GM23248 (cell line): ENCODE data around the gene NAPG. TPM values are rescaled to one million over a fixed set of nuclear protein-coding genes. Genes with fewer than 3 reads are reported as not detected.
"Not testable (repeated sequence)": the region's sequence is repeated elsewhere in the genome, so short reads cannot be mapped to it uniquely, and the experiment has no call there.

Experiments
- DNase-seq: peaks from one replicate; pipeline ENCODE4 v3.0.0-alpha.2; 2015
- H2AFZ ChIP-seq: fragments of 200-600 bp; sonication (generic); 2 replicates; pipeline ENCODE4 v1.6.1; 2016; ENCODE audit warnings: antibody characterized with exemption
- H3F3A ChIP-seq: fragments of 200-600 bp; sonication (generic); 2 replicates; pipeline ENCODE4 v1.6.1; 2016; ENCODE audit warnings: mild to moderate bottlenecking, antibody characterized with exemption, mixed run types; ENCODE audit not compliant: insufficient read depth
- H3K27ac ChIP-seq: fragments of 200-600 bp; sonication (generic); 2 replicates; pipeline ENCODE4 v1.5.1; 2016; ENCODE audit warnings: mild to moderate bottlenecking
- H3K27me3 ChIP-seq: fragments of 200-600 bp; sonication (generic); replicated peaks from 2 replicates; pipeline ENCODE4 v1.6.1; 2016; ENCODE audit warnings: mild to moderate bottlenecking; ENCODE audit not compliant: insufficient read depth
- H3K36me3 ChIP-seq: fragments of 200-600 bp; sonication (generic); 2 replicates; pipeline ENCODE4 v1.6.1; 2016; ENCODE audit warnings: low read depth, mild to moderate bottlenecking
- H3K4me1 ChIP-seq: fragments of 200-600 bp; sonication (generic); 2 replicates; pipeline ENCODE4 v1.6.1; 2016; ENCODE audit warnings: mild to moderate bottlenecking; ENCODE audit not compliant: insufficient read depth
- H3K4me2 ChIP-seq: fragments of 200-600 bp; sonication (generic); one replicate; pipeline ENCODE4 v1.6.1; 2016; ENCODE audit warnings: mild to moderate bottlenecking; ENCODE audit not compliant: unreplicated experiment
- H3K4me3 ChIP-seq: fragments of 200-600 bp; sonication (generic); 2 replicates; pipeline ENCODE4 v1.5.1; 2016; ENCODE audit warnings: mild to moderate bottlenecking
- H3K79me2 ChIP-seq: fragments of 200-600 bp; sonication (generic); 2 replicates; pipeline ENCODE4 v1.6.1; 2016; ENCODE audit warnings: mild to moderate bottlenecking; ENCODE audit not compliant: insufficient read depth
- H3K9ac ChIP-seq: fragments of 200-600 bp; sonication (generic); 2 replicates; pipeline ENCODE4 v1.6.1; 2016; ENCODE audit warnings: mild to moderate bottlenecking
- H3K9me2 ChIP-seq: fragments of 200-600 bp; sonication (generic); 2 replicates; pipeline ENCODE4 v1.6.1; 2016; ENCODE audit warnings: mixed run types, mild to moderate bottlenecking, moderate library complexity; ENCODE audit not compliant: insufficient read depth
- H3K9me3 ChIP-seq: fragments of 200-600 bp; sonication (generic); one replicate; pipeline ENCODE4 v1.6.1; 2017; ENCODE audit warnings: low read depth
- H4K20me1 ChIP-seq: fragments of 200-600 bp; sonication (generic); 2 replicates; pipeline ENCODE4 v1.6.0; 2016; ENCODE audit not compliant: insufficient read depth
- EZH2 ChIP-seq: fragments of 200-600 bp; sonication (generic); IDR thresholded peaks from 2 replicates; pipeline ENCODE4 v1.6.1; 2018; ENCODE audit warnings: antibody characterized with exemption, mild to moderate bottlenecking; ENCODE audit not compliant: insufficient read depth, poor library complexity, severe bottlenecking
- EZH2phosphoT487 ChIP-seq: fragments of 200-600 bp; sonication (generic); IDR thresholded peaks from 2 replicates; pipeline ENCODE4 v1.6.1; 2018; ENCODE audit warnings: antibody characterized with exemption, moderate library complexity, mild to moderate bottlenecking, low read depth; ENCODE audit not compliant: insufficient read depth
- WGBS, 2 experiments: methylation state at CpG; one replicate each; pipeline ENCODE4 v1.1.6; 2015 to 2017; ENCODE audit warnings: low lambda C conversion rate in 2 of 2, low coverage in 1 of 2; ENCODE audit errors: missing lambda C conversion rate in 2 of 2; 5-methylcytosine and 5-hydroxymethylcytosine counted together
- in situ Hi-C: fragments of 300-500 bp; cut with MboI; formaldehyde crosslinking; loops from 2 replicates; pipeline ENCODE4 v1.15.0; 2020
- polyA plus RNA-seq: library from polyadenylated mRNA; unstranded; fragments of >200 nt; fragmentation: Nextera tagmentation; extraction: Ambion mirVana; gene quantifications from 2 replicates; pipeline ENCODE4 v1.2.1, GENCODE V29; 2016
- total RNA-seq: library from RNA; depleted of rRNA; stranded (reverse); fragments of >200 nt; shearing (Covaris generic); gene quantifications from 2 replicates; pipeline ENCODE4 v1.2.3, GENCODE V29; 2014

Gene NAPG
- total and polyA plus RNA-seq, 2 experiments from 2014 or later, result 24.5 to 33.6 TPM

DNA sequence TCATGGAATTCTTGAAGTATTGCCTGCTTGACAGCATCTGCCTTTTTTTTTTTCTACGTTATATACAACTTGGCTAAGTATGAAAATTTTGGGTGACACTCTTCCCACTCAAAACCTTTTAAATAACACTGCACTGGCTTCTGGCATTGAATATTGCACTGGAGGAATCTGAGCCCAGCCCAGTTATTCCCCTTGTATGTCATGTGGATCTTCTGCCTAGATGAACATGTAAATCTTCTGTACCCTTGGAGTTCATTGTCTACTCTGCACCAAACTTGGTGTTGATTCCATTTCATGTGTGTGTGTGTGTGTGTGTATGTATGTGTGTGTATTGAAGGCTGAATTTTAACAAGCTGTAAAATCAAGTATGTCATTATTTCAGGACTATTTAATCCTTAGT is 59.4 kb downstream of the NAPG start:
- no peak overlapping the region for H3K4me3 ChIP-seq
- no peaks in the 10 kb centered on the region for H3K27me3 ChIP-seq
- no peak overlapping the region for H3K27ac ChIP-seq
- no peaks in the 10 kb centered on the region for H3F3A ChIP-seq
- no peak for DNase-seq
- no peaks in the 10 kb centered on the region for H3K79me2 ChIP-seq
- H3K36me3 ChIP-seq, result no peaks in the 10 kb centered on the region
- no peaks in the 10 kb centered on the region for H3K4me1 ChIP-seq
- no peaks in the 10 kb centered on the region for H3K9me3 ChIP-seq
- TF ChIP-seq EZH2 (no peak), EZH2phosphoT487 (no peak)
- WGBS, 2 experiments, result 22 to 34% methylated on average over 1 of the region's 1 CpG
- no peaks in the 10 kb centered on the region for H3K9me2 ChIP-seq
- H3K9ac ChIP-seq, result no peak overlapping the region
- no peak overlapping the region for H2AFZ ChIP-seq
- no peaks in the 10 kb centered on the region for H4K20me1 ChIP-seq
- in situ Hi-C loops, result no loop called here
- H3K4me2 ChIP-seq, result no peak overlapping the region

DNA sequence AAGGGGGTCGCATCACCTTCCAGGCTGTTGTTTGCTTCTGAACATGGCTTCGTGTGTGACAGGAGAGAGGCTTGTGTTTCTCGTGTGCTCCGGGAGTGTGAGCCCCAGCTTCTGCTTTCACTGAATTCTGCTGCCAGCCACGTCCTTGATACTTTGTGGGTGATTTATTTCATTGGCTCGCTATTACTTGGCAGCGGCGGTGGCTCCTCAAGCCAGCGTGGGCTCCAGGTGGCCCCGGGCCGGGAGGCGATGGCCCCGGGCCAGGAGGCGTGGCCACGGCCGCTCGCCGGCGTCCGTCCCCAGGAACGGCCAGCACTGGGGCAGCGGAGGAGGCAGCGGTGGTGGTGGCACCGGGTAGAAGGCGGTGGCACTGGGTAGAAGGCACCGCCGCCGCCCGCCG is 63.1 kb downstream of the NAPG start:
- Histone ChIP-seq H3K4me2 (no peak overlapping the region), H3K9ac (no peak overlapping the region), H3K27me3 (no peaks in the 10 kb centered on the region), H3K4me3 (no peak overlapping the region), H3K36me3 (no peaks in the 10 kb centered on the region), H3K4me1 (no peaks in the 10 kb centered on the region), H3F3A (no peaks in the 10 kb centered on the region), H4K20me1 (no peaks in the 10 kb centered on the region), H3K9me3 (no peaks in the 10 kb centered on the region), H3K9me2 (no peaks in the 10 kb centered on the region), H3K79me2 (no peaks in the 10 kb centered on the region), H2AFZ (no peak overlapping the region), H3K27ac (no peak overlapping the region)
- in situ Hi-C loops, result no loop called here
- TF ChIP-seq EZH2phosphoT487 (no peak), EZH2 (no peak)
- DNase-seq, result no peak
- WGBS, 2 experiments, result 79 to 83% methylated on average over 27 to 28 of the region's 30 CpGs

DNA sequence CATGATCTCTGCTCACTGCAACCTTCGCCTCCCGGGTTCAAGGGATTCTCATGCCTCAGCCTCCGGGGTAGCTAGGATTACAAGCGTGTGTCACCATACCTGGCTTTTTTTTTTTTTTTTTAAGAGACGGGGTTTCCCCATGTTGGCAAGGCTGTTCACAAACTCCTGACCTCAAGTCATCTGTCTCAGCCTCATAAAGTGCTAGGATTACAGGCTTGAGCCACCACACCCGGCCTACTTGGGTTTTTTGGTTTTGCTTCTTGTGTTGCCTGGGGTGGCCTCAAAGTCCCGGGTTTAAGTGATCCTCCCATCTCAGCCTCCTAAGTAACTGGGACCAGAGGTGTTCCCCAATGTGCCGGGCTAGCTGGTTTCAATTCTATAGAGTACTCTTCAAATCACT is 64.6 kb downstream of the NAPG start:
- in situ Hi-C loops, result no loop called here

DNA sequence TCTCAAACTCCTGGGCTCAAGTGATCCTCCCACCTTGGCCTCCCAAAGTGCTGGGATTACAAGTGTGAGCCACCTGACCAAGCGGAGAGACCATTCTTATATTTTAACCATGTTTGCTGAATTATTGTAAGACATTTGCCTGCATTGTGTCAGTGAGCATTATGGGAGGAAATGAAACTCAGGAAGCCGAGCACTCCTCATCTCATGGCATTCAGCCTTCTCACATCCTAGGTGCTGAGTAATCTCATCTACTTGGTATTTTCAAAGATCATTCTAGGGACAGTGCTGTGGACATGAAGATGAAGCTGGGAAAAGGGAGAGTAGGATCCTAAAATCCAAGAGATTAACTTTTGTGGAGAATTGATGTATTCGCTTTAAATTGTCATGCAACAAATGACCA is 66.1 kb downstream of the NAPG start:
- Histone ChIP-seq H3K27ac (no peak overlapping the region), H4K20me1 (no peaks in the 10 kb centered on the region), H3K36me3 (no peaks in the 10 kb centered on the region), H2AFZ (no peak overlapping the region), H3K79me2 (no peaks in the 10 kb centered on the region), H3K27me3 (no peaks in the 10 kb centered on the region), H3K9me3 (no peaks in the 10 kb centered on the region), H3F3A (no peaks in the 10 kb centered on the region), H3K9me2 (no peaks in the 10 kb centered on the region), H3K9ac (no peak overlapping the region), H3K4me1 (no peaks in the 10 kb centered on the region), H3K4me3 (no peak overlapping the region), H3K4me2 (no peak overlapping the region)
- in situ Hi-C loops, result no loop called here
- TF ChIP-seq EZH2, result no peak
- no peak for DNase-seq
- WGBS, 2 experiments, result 86 to 92% methylated on average over 3 of the region's 3 CpGs

More for the DNA sequence above, 64.6 kb downstream of the NAPG start:
- no peaks in the 10 kb centered on the region for H3F3A ChIP-seq
- no peaks in the 10 kb centered on the region for H3K79me2 ChIP-seq
- no peak overlapping the region for H2AFZ ChIP-seq
- WGBS, 2 experiments, result 81 to 85% methylated on average over 8 of the region's 8 CpGs
- no peaks in the 10 kb centered on the region for H3K36me3 ChIP-seq
- H3K27ac ChIP-seq, result no peak overlapping the region
- H3K4me2 ChIP-seq, result no peak overlapping the region
- H3K4me1 ChIP-seq, result no peaks in the 10 kb centered on the region
- no peaks in the 10 kb centered on the region for H4K20me1 ChIP-seq
- H3K9ac ChIP-seq, result no peak overlapping the region
- no peaks in the 10 kb centered on the region for H3K9me3 ChIP-seq
- no peak overlapping the region for H3K4me3 ChIP-seq
- no peak for DNase-seq
- H3K27me3 ChIP-seq, result no peaks in the 10 kb centered on the region
- H3K9me2 ChIP-seq, result no peaks in the 10 kb centered on the region
- TF ChIP-seq EZH2phosphoT487 (no peak), EZH2 (no peak)

GRCh38 chr18:10593366-10594022 is 67.7 kb downstream of the NAPG start:
- H4K20me1 ChIP-seq, H3K27ac ChIP-seq, H3F3A ChIP-seq, H2AFZ ChIP-seq, H3K79me2 ChIP-seq, H3K4me1 ChIP-seq, in situ Hi-C loops, H3K4me3 ChIP-seq, H3K9me3 ChIP-seq, H3K36me3 ChIP-seq, H3K9me2 ChIP-seq, H3K27me3 ChIP-seq, DNase-seq, H3K4me2 ChIP-seq, H3K9ac ChIP-seq: not testable (repeated sequence)
- 57 to 65% methylated on average over 5 of the region's 5 CpGs for WGBS, 2 experiments

DNA sequence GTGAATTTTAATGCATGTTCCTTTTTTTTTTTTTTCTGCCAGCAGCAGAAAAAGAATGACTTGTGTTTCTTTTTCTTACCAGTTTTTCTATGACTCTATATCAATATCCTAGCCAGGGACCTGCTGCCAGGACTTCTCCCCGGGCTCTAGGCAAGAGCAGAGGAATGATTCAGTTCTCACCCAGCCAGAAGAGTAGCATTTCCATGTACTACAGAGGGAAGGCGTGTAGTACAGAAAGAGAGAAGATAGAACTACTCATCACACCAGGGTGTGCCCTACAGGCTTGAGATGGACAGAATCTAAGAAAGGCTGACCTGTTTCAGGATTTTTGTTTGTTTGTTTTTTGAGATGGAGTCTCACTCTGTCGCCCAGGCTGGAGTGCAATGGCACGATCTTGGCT is 70.1 kb downstream of the NAPG start:
- H3F3A ChIP-seq, DNase-seq, H3K79me2 ChIP-seq, H2AFZ ChIP-seq, H3K9me2 ChIP-seq, H3K27ac ChIP-seq, H3K4me3 ChIP-seq, H3K9ac ChIP-seq, H3K4me2 ChIP-seq, H3K27me3 ChIP-seq, H3K36me3 ChIP-seq, H3K4me1 ChIP-seq, in situ Hi-C loops, H3K9me3 ChIP-seq, H4K20me1 ChIP-seq: not testable (repeated sequence)
- WGBS, 2 experiments, result 50 to 57% methylated on average over 3 of the region's 4 CpGs

GRCh38 chr18:10597695-10598094 is 71.9 kb downstream of the NAPG start:
- H3K4me1 ChIP-seq, H3K36me3 ChIP-seq, H3F3A ChIP-seq, H3K9me2 ChIP-seq, H3K9ac ChIP-seq, in situ Hi-C loops, H3K27me3 ChIP-seq, H3K4me3 ChIP-seq, H3K9me3 ChIP-seq, H3K79me2 ChIP-seq, H2AFZ ChIP-seq, H4K20me1 ChIP-seq, DNase-seq, H3K4me2 ChIP-seq, H3K27ac ChIP-seq: not testable (repeated sequence)
- WGBS, 2 experiments, result 58 to 65% methylated on average over 4 of the region's 4 CpGs
